ENCODE data around the gene SLC22A23. TPM values are rescaled to one million over a fixed set of nuclear protein-coding genes. Genes with fewer than 3 reads are reported as not detected.

Gene SLC22A23
- total RNA-seq, 1 experiment from 2014 or later, result 38.2 TPM

- 0 out of 2 replicates have a peak, but pooled peaks have one; percentile 49 for TF ChIP-seq ARID4B (CRISPR knock-in tag; IDR thresholded peaks at IDR 0.05; ENCODE audit: borderline replicate concordance)
- no peak for TF ChIP-seq NFATC4 (CRISPR knock-in tag; IDR thresholded peaks at IDR 0.05)
- TF ChIP-seq EMX1 (CRISPR knock-in tag; IDR thresholded peaks at IDR 0.05), result no peak
- TF ChIP-seq ZNF532 (CRISPR knock-in tag; IDR thresholded peaks at IDR 0.05; ENCODE audit: borderline replicate concordance), result no peak
- no peak for TF ChIP-seq JAZF1 (CRISPR knock-in tag; IDR thresholded peaks at IDR 0.05)
- no peak for TF ChIP-seq ATF2 (CRISPR knock-in tag; IDR thresholded peaks at IDR 0.05; ENCODE audit: borderline replicate concordance, low read depth)
- no peak for TF ChIP-seq ZBTB43 (CRISPR knock-in tag; IDR thresholded peaks at IDR 0.05)
- 0 out of 2 replicates have a peak, but pooled peaks have one; percentile 29 for TF ChIP-seq NR1H2 (CRISPR knock-in tag; IDR thresholded peaks at IDR 0.05)
- peak; percentile 45; the same call in 1 of the 2 replicates for TF ChIP-seq ZNF317 (CRISPR knock-in tag; IDR thresholded peaks at IDR 0.05; ENCODE audit: borderline replicate concordance, low read depth)
- TF ChIP-seq ETV6 (CRISPR knock-in tag; IDR thresholded peaks at IDR 0.05), result 0 out of 2 replicates have a peak, but pooled peaks have one; percentile 25
- TF ChIP-seq CDX4 (CRISPR knock-in tag; IDR thresholded peaks at IDR 0.05; ENCODE audit: borderline replicate concordance), result no peak
- TF ChIP-seq FOXP4 (CRISPR knock-in tag; IDR thresholded peaks at IDR 0.05), result 0 out of 2 replicates have a peak, but pooled peaks have one; percentile 17
- TF ChIP-seq ERG (CRISPR knock-in tag; IDR thresholded peaks at IDR 0.05), result no peak
- 0 out of 2 replicates have a peak, but pooled peaks have one; percentile 42 for TF ChIP-seq KAT7 (CRISPR knock-in tag; IDR thresholded peaks at IDR 0.05; ENCODE audit: borderline replicate concordance)
- TF ChIP-seq CREB1 (CRISPR knock-in tag; IDR thresholded peaks at IDR 0.05), result no peak
- TF ChIP-seq NFE2L1 (CRISPR knock-in tag; IDR thresholded peaks at IDR 0.05), result no peak
- TF ChIP-seq E2F5 (CRISPR knock-in tag; IDR thresholded peaks at IDR 0.05), result no peak; the same call in none of the 2 replicates
- peak; percentile 54; the same call in 1 of the 2 replicates for TF ChIP-seq ZNF263 (CRISPR knock-in tag; IDR thresholded peaks at IDR 0.05; ENCODE audit: low read depth)
Observed at GRCh38 chr6:3227363-3228045, 229.3 kb downstream of the SLC22A23 start, which contains the start of gene TUBB2B (continued).
